Measurements from ENCODE around the gene NCOA7. TPM values are rescaled to one million over a fixed set of nuclear protein-coding genes. Genes with fewer than 3 reads are reported as not detected.
"Not testable (repeated sequence)": the region's sequence is repeated elsewhere in the genome, so short reads cannot be mapped to it uniquely, and the experiment has no call there.

The NCOA7 gene
- total RNA-seq, 1 donor from 2014 or later, result 26.2 TPM

DNA sequence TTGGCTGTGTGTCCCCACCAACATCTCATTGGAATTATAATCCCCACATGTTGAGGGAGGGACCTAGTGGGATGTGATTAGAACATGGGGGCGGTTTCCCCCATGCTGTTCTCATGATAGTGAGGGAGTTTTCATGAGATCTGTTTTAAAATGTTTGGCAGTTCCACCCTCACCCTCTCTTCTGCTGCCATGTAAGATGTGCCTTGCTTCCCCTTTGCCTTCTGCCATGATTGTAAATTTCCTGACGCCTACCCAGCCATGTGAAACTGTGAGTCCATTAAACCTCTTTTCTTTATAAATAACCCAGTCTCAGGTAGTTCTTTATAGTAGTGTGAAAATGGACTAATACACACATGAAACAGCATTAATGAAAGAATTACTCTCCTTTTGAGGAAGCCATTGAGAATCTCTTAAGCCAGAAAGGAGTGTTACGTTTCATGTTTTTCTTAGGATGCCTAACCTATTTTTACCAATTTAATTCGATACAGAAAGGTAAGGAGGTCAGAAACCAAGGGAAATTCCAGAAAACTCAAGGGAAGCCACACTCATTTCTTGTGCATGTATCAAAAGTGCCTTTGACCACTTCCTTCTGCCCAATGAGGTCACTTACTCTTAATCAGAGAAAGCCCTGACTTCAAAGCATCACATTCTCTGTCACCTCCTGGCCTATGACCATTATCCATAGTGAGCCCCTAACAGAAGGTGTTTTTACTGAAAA lies 141.1 kb downstream of the NCOA7 start:
- no peak for DNase-seq (ENCODE audit: low spot score)
- H3K27ac Mint-ChIP-seq (ENCODE audit: unreplicated experiment), result no peak overlapping the region
- no peaks in the 10 kb centered on the region for H3K27me3 Mint-ChIP-seq (ENCODE audit: unreplicated experiment)
- TF ChIP-seq, protein P1, sequence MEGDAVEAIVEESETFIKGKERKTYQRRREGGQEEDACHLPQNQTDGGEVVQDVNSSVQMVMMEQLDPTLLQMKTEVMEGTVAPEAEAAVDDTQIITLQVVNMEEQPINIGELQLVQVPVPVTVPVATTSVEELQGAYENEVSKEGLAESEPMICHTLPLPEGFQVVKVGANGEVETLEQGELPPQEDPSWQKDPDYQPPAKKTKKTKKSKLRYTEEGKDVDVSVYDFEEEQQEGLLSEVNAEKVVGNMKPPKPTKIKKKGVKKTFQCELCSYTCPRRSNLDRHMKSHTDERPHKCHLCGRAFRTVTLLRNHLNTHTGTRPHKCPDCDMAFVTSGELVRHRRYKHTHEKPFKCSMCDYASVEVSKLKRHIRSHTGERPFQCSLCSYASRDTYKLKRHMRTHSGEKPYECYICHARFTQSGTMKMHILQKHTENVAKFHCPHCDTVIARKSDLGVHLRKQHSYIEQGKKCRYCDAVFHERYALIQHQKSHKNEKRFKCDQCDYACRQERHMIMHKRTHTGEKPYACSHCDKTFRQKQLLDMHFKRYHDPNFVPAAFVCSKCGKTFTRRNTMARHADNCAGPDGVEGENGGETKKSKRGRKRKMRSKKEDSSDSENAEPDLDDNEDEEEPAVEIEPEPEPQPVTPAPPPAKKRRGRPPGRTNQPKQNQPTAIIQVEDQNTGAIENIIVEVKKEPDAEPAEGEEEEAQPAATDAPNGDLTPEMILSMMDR (IDR thresholded peaks at IDR 0.05; ENCODE audit: unreplicated experiment), result no peak
- H3K4me3 Mint-ChIP-seq (ENCODE audit: unreplicated experiment), result no peak overlapping the region
- H3K36me3 Mint-ChIP-seq (ENCODE audit: low read depth, unreplicated experiment), result peaks cover 17% of the 10 kb centered on the region
- H3K4me1 Mint-ChIP-seq (ENCODE audit: unreplicated experiment), result peaks cover 4% of the 10 kb centered on the region
- H3K9me3 Mint-ChIP-seq (ENCODE audit: unreplicated experiment), result no peaks in the 10 kb centered on the region

DNA sequence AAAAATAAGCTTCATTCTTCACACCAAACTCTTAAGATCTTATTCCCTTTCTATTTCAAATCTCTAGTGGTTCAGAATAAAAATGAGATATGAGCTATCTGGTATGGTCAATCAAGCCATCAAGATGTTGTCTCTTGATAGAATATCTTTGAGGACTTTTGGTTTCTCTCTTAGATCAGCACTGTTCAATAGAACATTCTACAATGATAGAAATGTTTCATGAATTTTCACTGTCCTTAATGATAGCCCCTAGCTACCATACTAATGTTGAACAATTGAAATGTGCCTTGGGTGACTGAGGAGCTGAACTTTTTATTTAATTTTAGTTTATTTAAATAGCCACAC lies 141.7 kb downstream of the NCOA7 start:
- DNase-seq (ENCODE audit: low spot score), result no peak
- H3K36me3 Mint-ChIP-seq (ENCODE audit: low read depth, unreplicated experiment), result peaks cover 15% of the 10 kb centered on the region
- TF ChIP-seq, protein P1 (IDR thresholded peaks at IDR 0.05; ENCODE audit: unreplicated experiment), result no peak
- H3K27ac Mint-ChIP-seq (ENCODE audit: unreplicated experiment), result no peak overlapping the region
- H3K27me3 Mint-ChIP-seq (ENCODE audit: unreplicated experiment), result no peaks in the 10 kb centered on the region
- H3K4me3 Mint-ChIP-seq (ENCODE audit: unreplicated experiment), result no peak overlapping the region
- H3K9me3 Mint-ChIP-seq (ENCODE audit: unreplicated experiment), result no peaks in the 10 kb centered on the region
- peaks cover 4% of the 10 kb centered on the region for H3K4me1 Mint-ChIP-seq (ENCODE audit: unreplicated experiment)

DNA sequence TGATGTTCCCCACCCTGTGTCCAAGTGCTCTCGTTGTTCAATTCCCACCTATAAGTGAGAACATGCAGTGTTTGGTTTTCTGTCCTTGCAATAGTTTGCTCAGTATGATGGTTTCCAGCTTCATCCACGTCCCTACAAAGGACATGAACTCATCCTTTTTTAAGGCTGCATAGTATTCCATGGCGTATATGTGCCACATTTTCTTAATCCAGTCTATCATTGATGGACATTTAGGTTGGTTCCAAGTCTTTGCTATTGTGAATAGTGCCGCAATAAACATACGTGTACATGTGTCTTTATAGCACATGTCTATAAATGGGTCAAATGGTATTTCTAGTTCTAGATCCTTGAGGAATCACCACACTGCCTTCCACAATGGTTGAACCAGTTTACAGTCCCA lies 144.8 kb downstream of the NCOA7 start:
- H3K27ac Mint-ChIP-seq (ENCODE audit: unreplicated experiment); DNase-seq (ENCODE audit: low spot score); H3K27me3 Mint-ChIP-seq (ENCODE audit: unreplicated experiment); H3K9me3 Mint-ChIP-seq (ENCODE audit: unreplicated experiment); H3K4me3 Mint-ChIP-seq (ENCODE audit: unreplicated experiment); H3K36me3 Mint-ChIP-seq (ENCODE audit: low read depth, unreplicated experiment): not testable (repeated sequence)
- peaks cover 14% of the 10 kb centered on the region for H3K4me1 Mint-ChIP-seq (ENCODE audit: unreplicated experiment)

DNA sequence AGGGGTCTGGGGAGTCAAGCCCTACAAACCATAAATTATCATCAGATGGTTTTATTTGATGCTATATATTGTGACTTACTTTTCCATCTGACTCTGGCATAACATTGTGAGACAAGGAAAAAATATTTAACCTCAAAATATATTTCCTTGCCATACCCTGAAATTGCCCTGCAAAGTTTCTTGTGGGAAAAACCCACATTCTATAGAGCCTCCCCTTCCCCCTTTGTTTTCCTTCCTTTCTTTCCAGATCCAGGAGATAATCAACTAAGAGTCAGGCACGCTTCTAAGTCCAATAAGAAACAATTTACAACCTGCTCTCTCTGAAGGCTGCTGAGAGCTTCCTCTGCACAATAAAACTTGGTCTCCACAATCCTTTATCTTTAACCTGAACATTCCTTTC lies 148.3 kb downstream of the NCOA7 start:
- Mint-ChIP-seq H3K27ac (ENCODE audit: unreplicated experiment) (peak overlapping the region; percentile 20), H3K4me1 (ENCODE audit: unreplicated experiment) (peaks cover 35% of the 10 kb centered on the region), H3K36me3 (ENCODE audit: low read depth, unreplicated experiment) (no peaks in the 10 kb centered on the region), H3K9me3 (ENCODE audit: unreplicated experiment) (no peaks in the 10 kb centered on the region), H3K4me3 (ENCODE audit: unreplicated experiment) (no peak overlapping the region), H3K27me3 (ENCODE audit: unreplicated experiment) (no peaks in the 10 kb centered on the region)
- TF ChIP-seq, protein P1 (IDR thresholded peaks at IDR 0.05; ENCODE audit: unreplicated experiment), result no peak
- DNase-seq (ENCODE audit: low spot score), result no peak

DNA sequence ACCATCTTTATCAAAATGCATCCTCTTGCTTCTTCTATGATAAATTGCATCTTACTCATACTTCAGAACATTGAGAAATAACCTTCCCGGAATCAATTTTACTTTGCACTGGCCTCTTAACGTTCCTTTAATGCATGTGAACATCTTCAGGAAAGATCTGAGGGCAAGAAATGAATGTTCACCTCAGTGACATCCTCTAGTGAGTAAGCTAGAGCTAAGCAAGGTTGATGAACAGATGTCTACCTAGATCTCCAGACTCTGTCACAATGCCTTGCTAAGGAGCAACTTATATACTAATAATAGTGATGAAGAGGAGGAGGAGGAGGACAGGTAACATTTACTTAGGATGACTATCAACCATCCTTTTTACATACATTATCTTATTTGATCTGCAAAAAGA lies 149.0 kb downstream of the NCOA7 start:
- no peaks in the 10 kb centered on the region for H3K36me3 Mint-ChIP-seq (ENCODE audit: low read depth, unreplicated experiment)
- peaks cover 41% of the 10 kb centered on the region for H3K4me1 Mint-ChIP-seq (ENCODE audit: unreplicated experiment)
- no peak overlapping the region for H3K27ac Mint-ChIP-seq (ENCODE audit: unreplicated experiment)
- no peak for DNase-seq (ENCODE audit: low spot score)
- H3K4me3 Mint-ChIP-seq (ENCODE audit: unreplicated experiment), result no peak overlapping the region
- no peaks in the 10 kb centered on the region for H3K27me3 Mint-ChIP-seq (ENCODE audit: unreplicated experiment)
- H3K9me3 Mint-ChIP-seq (ENCODE audit: unreplicated experiment), result no peaks in the 10 kb centered on the region
- TF ChIP-seq, protein P1 (IDR thresholded peaks at IDR 0.05; ENCODE audit: unreplicated experiment), result no peak

Data from endothelial cell (in vitro differentiated cells).